ENCODE measurements around the gene IZUMO4.

IZUMO4 gene, protein sequence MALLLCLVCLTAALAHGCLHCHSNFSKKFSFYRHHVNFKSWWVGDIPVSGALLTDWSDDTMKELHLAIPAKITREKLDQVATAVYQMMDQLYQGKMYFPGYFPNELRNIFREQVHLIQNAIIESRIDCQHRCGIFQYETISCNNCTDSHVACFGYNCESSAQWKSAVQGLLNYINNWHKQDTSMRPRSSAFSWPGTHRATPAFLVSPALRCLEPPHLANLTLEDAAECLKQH

DNA sequence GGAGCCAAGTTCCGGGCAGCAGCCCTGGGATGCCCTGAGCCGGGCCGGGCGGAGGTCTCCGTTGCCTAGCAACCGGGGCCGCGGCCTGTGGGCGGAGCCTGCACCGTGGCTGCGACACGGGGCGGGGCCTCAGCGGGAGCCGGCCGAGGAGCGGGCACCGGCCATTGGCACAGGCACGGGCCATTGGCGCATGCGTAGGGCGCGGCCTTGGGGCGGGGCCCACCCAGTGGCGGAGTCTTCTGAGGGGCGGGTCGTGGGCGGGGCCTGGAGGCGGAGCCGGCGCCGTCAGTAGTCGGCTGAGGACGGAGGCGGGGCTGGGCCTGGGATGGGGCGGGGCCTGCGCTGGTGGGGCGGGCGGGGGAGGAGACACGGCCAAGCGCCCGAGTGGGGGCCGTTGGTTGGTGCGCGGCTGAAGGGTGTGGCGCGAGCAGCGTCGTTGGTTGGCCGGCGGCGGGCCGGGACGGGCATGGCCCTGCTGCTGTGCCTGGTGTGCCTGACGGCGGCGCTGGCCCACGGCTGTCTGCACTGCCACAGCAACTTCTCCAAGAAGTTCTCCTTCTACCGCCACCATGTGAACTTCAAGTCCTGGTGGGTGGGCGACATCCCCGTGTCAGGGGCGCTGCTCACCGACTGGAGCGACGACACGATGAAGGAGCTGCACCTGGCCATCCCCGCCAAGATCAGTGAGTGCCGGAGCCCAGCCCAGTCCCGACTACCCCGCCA lies at the start of gene IZUMO4:
IZUMO4 (plus strand) TSS at position 436 of the 723 bp plus-strand sequence; CDS start at position 467, 31 bp downstream.
- DNase-seq (ENCODE audit: low read depth), result peak; percentile 100

DNA sequence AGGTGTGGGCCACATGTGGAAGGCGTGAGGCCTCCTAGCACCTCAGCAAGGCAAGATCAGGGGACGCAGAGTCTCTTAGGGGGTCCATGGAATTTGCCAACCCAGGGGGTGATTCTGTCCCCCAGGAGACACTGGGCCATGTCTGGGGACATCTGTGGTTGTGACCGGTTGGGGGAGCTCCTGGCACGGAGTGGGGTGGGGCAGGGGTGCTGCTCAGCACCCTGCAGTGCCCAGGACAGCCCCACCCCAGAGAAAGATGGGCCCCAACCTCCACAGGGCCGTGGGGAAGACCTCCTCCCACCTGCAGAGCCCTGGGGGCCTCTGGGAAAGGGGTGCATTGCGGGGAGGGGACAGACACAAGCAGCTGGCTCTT lies 49.7 kb upstream of the IZUMO4 start:
- no peak for DNase-seq (ENCODE audit: low read depth)

DNA sequence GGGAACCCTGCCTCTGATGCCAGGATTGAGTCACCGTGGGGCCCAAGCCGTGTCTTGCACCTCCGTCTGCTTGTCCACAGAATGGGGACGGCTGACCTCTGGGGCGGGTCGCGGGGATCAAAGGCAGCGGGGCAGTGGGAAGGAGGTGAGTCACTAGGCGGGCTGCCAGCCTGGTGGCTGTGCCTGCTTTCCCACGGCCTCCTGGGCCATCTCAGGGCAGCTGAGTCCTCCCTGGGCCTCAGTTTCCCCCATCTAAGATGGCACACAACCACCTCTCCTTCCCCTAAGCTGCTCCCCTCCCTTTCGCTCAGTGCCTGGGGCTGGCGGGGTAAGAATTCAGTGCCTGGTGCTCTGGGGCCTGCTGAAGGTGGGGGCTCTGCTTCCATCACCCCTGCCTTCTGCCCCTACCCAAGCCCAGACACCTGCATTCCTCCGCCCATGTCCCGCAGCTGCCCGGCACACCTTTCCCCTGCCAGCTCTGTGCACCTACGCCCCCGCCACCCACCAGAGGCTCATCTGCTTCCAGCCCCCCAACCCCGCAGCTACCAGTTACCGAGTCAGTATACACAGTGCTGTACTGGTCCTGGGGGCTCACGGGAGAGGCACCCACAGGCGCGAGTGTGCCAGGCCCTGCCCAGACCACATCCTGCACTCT lies 49.1 kb upstream of the IZUMO4 start:
- DNase-seq (ENCODE audit: low read depth), result no peak

DNA sequence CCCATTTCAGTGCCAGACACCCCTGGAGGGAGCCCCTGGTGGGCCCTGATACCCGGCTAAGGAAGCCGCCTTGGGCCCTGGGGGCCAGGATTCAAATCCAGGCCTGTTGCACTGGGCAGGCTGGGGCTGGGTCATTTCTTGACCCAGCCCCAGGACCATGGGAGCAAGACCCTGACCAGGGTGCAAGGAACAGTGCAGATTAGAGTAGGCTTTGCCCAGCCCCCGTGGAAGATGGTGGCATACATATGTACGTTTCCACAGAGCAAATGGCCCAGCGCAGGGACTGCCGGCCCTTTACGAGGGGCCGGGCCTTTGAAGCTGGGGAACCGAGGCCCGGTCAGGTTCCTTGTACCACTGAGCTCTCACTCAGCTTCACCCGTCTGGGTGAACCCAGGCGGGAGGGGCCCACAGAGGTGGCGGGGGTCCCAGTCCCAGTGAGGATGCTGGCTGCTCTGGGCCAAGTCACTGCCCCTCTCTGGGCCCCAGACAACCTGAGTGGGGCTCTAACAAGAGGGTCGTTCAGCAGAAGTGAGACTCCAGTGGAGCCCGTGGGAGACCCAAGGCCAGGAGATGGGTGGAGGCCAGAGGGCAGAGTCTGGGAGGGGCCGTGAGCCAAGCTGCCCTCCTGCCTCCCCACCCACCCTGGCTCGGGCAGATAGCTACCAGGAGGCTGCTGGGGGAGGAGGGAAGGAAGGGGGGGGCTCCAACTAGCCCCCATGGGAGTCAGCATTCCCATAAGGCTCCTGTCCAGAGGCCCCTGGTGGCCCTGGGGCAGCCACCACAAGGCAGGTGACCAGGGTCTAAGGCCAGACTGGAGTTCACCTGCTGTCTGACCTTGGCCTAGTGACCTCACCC lies 48.4 kb upstream of the IZUMO4 start:
- DNase-seq (ENCODE audit: low read depth), result no peak

DNA sequence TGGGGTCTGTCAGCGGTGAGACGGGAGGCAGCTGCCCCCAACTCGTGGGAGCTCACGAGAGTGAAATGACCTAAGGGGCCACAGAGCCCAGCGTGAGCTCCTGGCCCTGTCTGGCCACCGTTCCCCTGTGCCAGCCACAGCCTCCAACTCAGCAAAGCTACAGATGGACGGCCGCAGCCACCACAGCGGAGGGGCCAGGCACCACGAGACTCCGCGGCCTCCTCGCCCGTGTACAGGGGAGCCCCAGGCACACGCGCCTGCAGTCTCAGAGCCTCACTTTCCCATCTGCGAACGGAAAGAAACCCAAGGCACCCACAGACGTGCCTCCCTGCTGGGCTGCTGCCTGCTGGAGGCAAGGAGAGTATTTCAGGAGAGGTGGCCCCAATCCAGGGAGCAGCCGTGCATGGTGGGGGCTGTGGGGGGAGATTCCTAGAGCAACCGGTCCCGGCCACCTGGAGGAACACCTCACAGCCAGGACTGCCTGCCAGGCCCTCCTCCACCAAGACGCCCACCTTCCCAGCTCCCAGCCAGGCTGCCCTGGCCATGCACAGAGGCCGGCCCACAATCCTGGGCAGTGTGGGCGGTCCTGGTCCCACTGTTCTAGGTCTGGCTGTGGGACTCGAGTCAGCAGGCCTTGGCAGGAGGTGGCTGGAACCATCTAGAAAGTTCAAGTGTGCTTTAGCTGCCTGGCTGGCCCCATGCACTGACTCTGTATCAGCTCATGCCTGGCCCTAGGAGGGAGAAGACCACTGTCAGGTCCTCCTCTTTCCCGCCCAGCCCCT lies 47.6 kb upstream of the IZUMO4 start:
- no peak for DNase-seq (ENCODE audit: low read depth)

DNA sequence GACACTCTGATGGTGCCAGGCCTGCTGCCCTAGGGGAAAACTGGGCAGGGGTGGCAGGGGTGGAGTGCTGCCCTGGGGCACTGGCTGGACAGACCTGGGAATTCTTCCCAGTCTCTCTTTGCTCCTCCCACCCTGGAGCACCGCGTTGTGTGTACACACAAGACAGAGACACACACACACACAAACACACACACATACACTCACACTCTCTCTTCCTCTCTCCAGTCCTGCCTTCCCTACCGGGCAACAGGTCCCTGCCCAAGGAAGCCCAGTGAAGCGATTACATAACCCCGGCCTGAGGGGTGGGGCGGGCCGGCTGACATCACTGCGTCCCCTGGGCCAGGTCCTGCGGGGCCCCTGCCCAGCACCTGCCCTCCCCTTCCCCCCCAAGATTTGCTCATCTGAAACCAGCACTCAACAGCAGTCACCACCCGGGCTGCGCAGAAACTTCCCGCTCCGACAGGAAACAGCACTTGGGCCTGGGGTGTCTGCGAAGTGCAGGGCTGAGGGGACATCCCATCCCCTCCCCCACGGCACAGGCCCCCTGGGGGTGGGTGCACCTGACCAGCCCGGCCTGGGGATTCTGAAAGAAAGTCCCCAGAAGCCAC lies 46.9 kb upstream of the IZUMO4 start:
- DNase-seq (ENCODE audit: low read depth), result peak; percentile 34

DNA sequence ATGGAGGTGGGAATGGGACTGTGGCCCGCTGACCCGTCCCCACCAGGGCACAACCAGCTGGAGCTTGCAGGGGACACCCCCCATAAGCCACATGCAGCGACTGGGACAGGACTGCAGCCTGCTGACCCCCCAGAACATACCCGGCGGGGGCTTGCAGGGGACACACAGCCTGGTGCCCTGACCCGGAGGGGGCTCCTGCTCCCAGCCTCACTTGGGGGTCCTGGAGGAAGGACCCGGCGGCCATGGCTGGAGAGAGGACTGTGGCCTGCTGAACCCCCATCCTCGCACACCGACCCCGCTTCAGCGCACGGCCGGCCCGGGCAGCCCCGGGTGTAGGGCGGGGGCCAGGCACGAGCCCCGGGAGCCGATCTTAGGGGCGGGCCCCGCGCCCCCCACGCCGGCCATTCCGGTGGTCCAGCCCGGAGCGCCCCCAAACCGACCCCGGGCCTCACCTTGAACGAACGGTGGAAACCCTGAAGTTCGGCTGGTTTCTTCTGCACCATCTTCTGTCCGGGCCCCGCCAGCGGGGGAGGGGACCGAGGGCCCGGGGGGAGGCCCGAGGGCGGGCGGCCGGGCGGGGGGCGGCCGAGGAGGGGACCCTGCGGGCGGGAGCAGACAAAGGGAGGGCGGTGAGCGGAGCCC lies 46.2 kb upstream of the IZUMO4 start:
- DNase-seq (ENCODE audit: low read depth), result no peak

DNA sequence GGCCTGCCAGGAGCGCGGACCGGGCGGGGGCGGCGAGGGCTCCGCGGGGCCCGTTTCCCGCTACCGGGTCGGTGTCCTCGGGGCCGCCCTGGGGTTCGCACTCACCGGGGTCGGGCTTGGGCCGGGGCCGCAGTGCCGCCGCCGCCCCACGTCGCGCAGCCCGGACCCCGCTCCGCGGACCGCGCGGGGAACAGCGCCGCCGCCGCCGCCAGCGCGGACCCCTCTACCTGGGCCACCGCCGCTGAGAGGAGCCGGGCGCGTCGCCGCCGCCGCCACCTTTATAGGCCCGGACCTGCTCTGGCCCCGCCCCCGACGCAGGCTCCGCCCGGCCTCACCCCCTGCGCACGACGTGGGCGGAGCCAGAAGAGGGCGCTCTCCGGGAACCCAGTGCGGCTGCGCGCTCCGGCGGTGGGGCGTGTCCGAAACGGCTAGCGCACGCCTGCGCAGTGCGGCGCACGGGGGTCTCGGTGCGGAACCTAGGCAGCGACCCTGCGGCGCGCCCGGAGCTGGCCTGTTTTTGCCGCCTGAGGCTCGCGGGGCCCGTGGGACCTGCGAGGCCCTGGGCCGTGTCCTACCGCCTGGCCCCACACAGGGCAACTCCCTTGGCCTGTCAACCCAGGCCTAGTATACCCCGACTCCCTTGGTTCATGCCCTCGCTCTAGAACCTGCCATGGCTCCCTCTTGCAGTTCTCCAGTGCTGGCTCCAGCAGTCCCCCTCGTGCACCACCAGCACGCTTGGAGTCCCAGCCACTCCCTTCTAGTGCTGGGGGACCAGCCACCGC lies 45.5 kb upstream of the IZUMO4 start, which contains the start of gene MKNK2:
MKNK2 (minus strand) TSS at position 254 of the 782 bp plus-strand sequence. CDS start 393 bp downstream, outside the sequence.
- DNase-seq (ENCODE audit: low read depth), result peak; percentile 92

DNA sequence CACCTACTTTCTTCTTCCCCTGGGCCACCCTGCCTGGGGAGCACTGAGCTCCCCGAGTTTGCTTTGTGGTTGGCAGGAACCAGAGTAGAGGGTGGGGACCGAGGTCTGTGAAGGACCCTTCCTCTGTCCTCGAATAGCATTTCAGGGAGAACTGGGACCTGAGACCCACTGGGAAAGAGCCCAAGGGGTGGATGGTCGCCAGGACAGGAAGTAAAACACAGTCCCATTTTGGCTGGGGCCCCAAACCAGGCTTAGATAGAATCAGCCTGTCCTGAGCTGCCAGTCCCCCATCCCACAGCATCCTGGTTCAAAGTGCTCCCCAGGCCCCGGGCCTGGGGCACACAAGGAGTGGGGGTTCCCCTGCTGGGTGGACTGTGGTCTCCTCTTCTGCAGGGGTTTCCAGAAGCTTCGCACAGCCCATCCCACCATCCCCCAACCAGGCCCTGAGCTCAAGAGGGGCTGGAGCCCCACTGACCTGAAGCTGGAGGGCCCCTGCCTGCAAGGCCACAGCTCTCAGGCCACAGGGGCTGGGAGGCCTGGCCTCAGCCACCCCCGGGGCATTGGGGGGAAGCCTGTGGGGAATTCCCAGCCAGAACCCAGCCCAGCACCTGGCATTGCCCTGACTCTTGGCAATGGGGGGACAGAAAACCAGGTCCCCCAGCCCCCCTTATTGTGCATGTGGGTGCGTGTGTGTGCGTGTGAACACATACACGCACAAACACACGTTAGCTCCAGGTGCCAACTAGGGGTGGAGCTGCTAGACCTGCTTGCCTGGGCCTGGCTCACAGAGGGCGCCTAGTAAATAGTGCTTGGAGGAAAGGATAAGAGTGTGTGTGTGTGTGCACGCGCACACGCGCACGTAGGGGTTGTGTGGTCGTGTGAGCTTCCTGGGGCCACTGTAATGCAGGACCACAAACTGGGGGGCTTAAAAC lies 44.7 kb upstream of the IZUMO4 start:
- DNase-seq (ENCODE audit: low read depth), result no peak

DNA sequence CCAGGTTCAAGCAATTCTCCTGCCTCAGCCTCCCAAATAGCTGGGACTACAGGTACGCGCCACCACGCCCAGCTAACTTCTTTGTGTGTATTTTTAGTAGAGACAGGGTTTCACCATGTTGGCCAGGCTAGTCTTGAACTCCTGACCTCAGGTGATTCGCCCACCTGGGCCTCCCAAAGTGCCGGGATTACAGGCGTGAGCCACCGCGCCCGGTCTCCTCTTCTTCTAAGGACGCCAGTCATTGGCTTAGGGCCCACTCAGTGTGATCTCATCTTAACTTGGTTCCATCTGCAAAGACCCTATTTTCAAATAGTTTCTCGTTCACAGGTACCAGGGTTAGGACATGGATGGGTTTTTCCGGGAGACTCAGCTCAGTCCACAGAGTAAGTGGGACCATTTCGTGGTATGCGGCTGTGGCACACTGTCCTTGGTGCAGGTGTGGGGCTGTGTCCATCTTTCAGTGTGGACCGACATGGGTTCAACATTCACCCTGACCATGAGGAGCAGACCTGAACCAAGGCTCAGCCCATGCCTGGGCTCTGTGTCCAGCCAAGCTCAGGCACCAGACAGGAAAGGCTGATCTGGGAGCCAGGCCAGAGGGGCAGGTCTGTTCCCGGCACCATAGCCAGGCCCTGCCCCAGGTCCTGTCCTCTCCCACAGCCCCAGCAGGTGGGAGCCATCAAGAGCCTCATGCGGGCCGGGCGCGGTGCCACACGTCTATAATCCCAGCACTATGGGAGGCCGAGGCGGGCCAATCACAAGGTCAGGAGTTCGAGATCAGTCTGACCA lies 42.9 kb upstream of the IZUMO4 start:
- no peak for DNase-seq (ENCODE audit: low read depth)

DNA sequence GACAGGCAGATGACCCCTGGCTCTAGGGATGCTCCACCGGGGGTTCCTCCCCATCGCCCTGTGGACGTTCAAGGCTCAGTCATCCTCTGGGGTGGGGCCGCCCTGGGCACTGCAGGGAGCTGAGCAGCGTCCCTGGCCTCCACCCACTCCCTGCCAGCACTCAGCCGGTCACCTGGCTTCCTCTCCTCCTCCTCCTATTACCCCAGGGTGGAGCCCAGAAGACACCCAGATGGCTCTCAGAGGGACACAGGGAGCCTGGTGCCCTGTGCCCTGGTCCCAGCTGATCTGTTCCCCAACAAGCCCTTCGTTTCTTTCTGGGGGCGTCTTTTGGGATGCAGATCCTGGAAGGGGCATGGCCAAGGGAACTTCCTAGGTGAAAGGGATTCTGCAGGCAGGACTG lies 42.0 kb upstream of the IZUMO4 start:
- DNase-seq (ENCODE audit: low read depth), result no peak

DNA sequence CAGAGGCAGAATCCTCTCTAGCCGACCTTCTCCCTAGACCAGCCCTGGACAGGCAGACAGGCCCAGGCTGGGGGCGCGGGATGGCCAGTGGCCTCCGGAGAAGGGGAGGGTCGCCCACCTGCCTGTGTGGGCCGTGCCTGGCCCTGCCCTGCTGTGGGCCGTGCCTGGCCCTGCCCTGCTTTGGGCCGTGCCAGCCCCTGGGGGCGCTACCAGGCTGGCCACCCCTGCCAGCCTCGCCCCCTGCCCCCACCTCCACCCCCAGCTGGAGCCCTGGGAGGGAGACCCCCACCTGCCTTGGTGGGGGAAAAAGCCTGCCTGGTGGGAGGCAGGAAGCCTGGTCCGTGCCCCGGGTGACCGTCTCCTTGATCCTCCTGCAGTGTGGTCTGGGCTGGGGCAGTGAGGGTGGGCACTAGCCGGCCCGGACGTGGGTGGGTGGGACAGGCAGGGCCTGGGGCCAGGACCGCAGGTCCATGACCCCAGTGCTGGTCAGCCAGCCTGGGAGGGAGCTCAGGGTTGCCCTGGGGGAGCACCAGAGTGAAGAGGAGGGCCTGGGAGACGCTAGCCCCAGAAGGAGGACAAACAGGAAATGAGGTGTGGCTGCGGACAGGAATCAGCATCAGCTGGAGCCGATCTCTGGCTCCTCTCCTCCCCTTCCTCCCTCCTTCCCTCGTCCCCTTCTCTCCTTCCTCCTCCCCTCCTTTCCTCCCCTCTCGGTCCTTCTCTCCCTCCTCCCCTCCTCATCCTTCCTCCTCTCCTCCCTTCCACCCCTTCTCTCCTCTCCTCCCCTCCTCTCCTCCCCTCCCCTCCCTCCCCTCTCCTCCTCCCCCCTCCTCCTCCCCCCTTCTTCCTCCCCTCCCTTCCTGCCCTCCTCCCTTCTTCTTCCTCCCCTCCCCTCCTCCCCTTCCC lies 40.5 kb upstream of the IZUMO4 start:
- no peak for DNase-seq (ENCODE audit: low read depth)

DNA sequence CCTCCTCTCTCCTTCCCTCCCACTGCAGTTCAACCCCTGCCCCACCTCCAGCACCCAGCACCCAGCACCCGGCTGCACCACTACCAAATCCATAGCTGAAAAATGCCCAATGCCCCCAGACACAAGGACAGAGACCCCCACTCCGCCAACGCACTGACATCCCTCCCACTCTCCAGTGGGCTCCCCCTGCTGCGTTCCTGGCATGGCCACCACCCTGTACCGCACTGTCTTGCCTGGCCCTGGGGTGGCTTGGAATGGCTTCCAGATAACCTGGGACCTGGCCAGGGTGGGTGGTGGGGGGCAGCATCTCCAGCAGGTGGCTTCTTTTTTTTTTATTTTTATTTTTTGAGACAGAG lies 39.9 kb upstream of the IZUMO4 start:
- no peak for DNase-seq (ENCODE audit: low read depth)

DNA sequence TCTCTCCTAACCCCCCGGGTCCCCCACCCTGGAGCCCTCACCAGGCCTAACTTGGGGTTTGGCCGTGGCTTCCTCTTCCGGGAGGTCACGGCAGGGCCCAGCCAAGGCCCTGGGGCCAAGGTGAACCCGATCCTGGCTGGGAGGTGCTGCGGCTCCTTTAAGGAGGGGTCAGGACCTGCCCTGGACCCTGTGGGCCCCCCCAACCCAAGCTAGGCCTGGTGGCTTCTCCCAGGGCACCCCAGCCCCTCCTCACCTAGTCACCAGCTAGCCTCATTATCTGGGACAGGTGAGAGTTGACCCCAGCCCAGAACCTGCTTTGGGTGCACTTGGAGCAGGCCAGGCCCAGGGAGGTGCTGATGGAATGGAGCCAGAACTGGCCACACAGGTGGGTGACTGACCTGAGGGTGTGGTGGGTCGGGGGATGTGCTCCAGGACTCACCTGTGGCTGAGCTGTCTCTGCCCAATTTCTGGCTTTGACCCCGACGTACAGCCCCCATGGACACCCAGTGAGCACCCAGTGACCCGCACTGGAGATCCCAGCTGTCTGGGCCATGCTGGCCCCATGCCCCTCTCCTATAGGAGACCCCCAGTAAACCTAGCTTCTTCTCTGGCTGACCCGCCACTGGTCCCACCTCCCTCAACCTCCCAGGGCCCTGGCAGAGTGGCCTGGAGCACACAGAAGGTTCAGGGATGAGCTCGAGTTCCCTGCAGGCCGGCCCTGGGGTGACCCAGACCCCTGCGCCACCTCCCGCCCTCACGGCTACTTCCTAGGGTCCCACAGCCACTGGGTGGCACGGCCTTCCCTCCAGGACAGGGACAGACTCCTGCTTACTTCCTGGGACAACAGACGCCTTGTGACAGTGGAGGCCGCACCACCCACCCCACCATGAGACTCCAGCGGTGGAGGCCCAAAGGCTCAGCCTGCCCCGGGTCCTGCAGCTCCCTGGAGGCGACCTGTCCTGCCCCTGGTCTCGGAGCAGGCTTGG lies 38.9 kb upstream of the IZUMO4 start:
- no peak for DNase-seq (ENCODE audit: low read depth)
